ENCODE results near the gene IL17REL. TPM values are rescaled to one million over a fixed set of nuclear protein-coding genes. Genes with fewer than 3 reads are reported as not detected.

The IL17REL gene
- total RNA-seq, 1 donor from 2014 or later: 0.31 TPM

- intact Hi-C loops (cut with micrococcal nuclease): no loop called here
- Mint-ChIP-seq H3K9me3 (no peaks in the 10 kb centered on the region), H3K4me1 (peaks cover 11% of the 10 kb centered on the region), H3K36me3 (ENCODE audit: low read depth) (peaks cover 5% of the 10 kb centered on the region), H3K4me3 (no peak overlapping the region), H3K27me3 (no peaks in the 10 kb centered on the region), H3K27ac (no peak overlapping the region)
- no peak for DNase-seq
- no peak for ATAC-seq (ENCODE audit: low read depth)
- CTCF ChIA-PET: interaction anchor here (0.7 kb wide), 1 partner anchor 73 kb away, joined by 3 read pairs; no protein-coding TSS in a partner anchor
- POLR2A ChIA-PET: interaction anchor here (0.7 to 18.9 kb wide), 3 partner anchors 11 to 37 kb away, joined by 3 to 828 read pairs (median 4); no protein-coding TSS in a partner anchor
- no peak for TF ChIP-seq CTCF (IDR thresholded peaks at IDR 0.05)
Observed at GRCh38 chr22:49956914-49957825, 55.4 kb downstream of the IL17REL start.

GRCh38 chr22:49956418-49956770 is 56.2 kb downstream of the IL17REL start:
- CTCF ChIA-PET: interaction anchor here (1.0 kb wide), 1 partner anchor 25 kb away, joined by 3 read pairs; no protein-coding TSS in a partner anchor

GRCh38 chr22:49955581-49956417 is 56.8 kb downstream of the IL17REL start:
- TF ChIP-seq CTCF (IDR thresholded peaks at IDR 0.05): no peak
- Mint-ChIP-seq H3K4me3 (no peak overlapping the region), H3K27ac (no peak overlapping the region), H3K9me3 (no peaks in the 10 kb centered on the region), H3K4me1 (peaks cover 11% of the 10 kb centered on the region), H3K36me3 (ENCODE audit: low read depth) (no peaks in the 10 kb centered on the region), H3K27me3 (no peaks in the 10 kb centered on the region)
- ChIA-PET POLR2A (interaction anchor here (1.0 to 18.9 kb wide), 2 partner anchors 9 to 19 kb away, joined by 4 to 828 read pairs; no protein-coding TSS in a partner anchor), CTCF (interaction anchor here (1.0 kb wide), 1 partner anchor 25 kb away, joined by 3 read pairs; no protein-coding TSS in a partner anchor)
- intact Hi-C loops (cut with micrococcal nuclease): no loop called here
- ATAC-seq (ENCODE audit: low read depth): no peak
- no peak for DNase-seq

More at GRCh38 chr22:49956418-49956770, 56.2 kb downstream of the IL17REL start:
- Mint-ChIP-seq H3K27ac (no peak overlapping the region), H3K4me1 (peaks cover 11% of the 10 kb centered on the region), H3K9me3 (no peaks in the 10 kb centered on the region), H3K36me3 (ENCODE audit: low read depth) (peaks cover under 1% of the 10 kb centered on the region), H3K27me3 (no peaks in the 10 kb centered on the region), H3K4me3 (no peak overlapping the region)
- no peak for DNase-seq
- POLR2A ChIA-PET: interaction anchor here (1.0 to 18.9 kb wide), 2 partner anchors 10 to 19 kb away, joined by 4 to 828 read pairs; no protein-coding TSS in a partner anchor
- intact Hi-C loops (cut with micrococcal nuclease): no loop called here
- no peak for TF ChIP-seq CTCF (IDR thresholded peaks at IDR 0.05)
- no peak for ATAC-seq (ENCODE audit: low read depth)

- Mint-ChIP-seq H3K36me3 (ENCODE audit: low read depth) (no peaks in the 10 kb centered on the region), H3K4me3 (no peak overlapping the region), H3K4me1 (peaks cover 11% of the 10 kb centered on the region), H3K27me3 (no peaks in the 10 kb centered on the region), H3K27ac (no peak overlapping the region), H3K9me3 (no peaks in the 10 kb centered on the region)
- ChIA-PET CTCF (no interaction called here), POLR2A (interaction anchor here (18.9 kb wide), 1 partner anchor 18 kb away, joined by 828 read pairs; no protein-coding TSS in a partner anchor)
- intact Hi-C loops (cut with micrococcal nuclease): no loop called here
- ATAC-seq (ENCODE audit: low read depth): no peak
- no peak for DNase-seq
- TF ChIP-seq CTCF (IDR thresholded peaks at IDR 0.05): no peak
Observed at GRCh38 chr22:49954991-49955580, 57.5 kb downstream of the IL17REL start.
